Measurements from ENCODE around the gene GRIN3B. TPM values are rescaled to one million over a fixed set of nuclear protein-coding genes. Genes with fewer than 3 reads are reported as not detected.

Gene GRIN3B
- total RNA-seq, 1 donor from 2014 or later = not detected

DNA sequence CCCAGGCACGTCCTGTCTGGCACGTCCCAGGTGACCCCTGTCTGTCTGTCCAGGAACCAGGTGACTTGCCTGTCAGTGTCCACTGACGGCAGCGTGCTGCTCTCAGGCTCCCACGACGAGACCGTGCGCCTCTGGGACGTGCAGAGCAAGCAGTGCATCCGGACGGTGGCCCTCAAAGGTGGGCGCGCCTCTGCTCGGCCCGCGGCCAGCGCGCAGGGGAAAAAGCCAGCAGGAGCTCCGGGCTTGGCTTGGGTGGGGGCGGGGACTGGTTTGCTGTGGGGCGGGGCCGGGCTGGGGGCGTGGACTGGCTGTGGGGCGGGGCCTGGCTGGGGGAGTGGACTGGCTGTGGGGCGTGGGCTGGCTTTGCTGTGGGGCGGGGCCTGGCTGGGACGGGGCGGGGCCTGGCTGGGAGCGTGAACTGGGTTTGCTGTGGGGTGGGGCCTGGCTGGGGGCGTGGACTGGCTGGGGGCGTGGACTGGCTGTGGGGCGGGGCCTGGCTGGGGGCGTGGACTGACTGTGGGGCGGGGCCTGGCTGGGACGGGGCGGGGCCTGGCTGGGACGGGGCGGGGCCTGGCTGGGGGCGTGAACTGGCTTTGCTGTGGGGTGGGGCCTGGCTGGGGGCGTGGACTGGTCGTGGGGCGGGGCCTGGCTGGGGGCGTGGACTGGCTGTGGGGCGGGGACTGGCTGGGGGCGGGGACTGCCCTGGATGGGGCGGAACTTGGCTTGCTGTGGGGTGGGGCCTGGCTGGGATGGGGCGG lies 8.9 kb upstream of the GRIN3B start:
- no peaks in the 10 kb centered on the region for H3K27me3 ChIP-seq
- no peak overlapping the region for H3K4me3 ChIP-seq
- no peak for TF ChIP-seq POLR2AphosphoS5 (IDR thresholded peaks at IDR 0.05; ENCODE audit: insufficient read depth in 1 of 2, low read depth in 1 of 2)
- no peak for TF ChIP-seq POLR2A (IDR thresholded peaks at IDR 0.05)
- TF ChIP-seq, protein P1, sequence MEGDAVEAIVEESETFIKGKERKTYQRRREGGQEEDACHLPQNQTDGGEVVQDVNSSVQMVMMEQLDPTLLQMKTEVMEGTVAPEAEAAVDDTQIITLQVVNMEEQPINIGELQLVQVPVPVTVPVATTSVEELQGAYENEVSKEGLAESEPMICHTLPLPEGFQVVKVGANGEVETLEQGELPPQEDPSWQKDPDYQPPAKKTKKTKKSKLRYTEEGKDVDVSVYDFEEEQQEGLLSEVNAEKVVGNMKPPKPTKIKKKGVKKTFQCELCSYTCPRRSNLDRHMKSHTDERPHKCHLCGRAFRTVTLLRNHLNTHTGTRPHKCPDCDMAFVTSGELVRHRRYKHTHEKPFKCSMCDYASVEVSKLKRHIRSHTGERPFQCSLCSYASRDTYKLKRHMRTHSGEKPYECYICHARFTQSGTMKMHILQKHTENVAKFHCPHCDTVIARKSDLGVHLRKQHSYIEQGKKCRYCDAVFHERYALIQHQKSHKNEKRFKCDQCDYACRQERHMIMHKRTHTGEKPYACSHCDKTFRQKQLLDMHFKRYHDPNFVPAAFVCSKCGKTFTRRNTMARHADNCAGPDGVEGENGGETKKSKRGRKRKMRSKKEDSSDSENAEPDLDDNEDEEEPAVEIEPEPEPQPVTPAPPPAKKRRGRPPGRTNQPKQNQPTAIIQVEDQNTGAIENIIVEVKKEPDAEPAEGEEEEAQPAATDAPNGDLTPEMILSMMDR (IDR thresholded peaks at IDR 0.05) = no peak
- peaks cover 7% of the 10 kb centered on the region for H3K4me1 ChIP-seq
- intact Hi-C loops (cut with DNase I) = no loop called here
- no peak for DNase-seq (ENCODE audit: extremely low spot score in 2 of 2)
- H3K27ac ChIP-seq = no peak overlapping the region
- H3K36me3 ChIP-seq = peaks cover 0 to 36% of the 10 kb centered on the region in 2 donors
- no peaks in the 10 kb centered on the region for H3K9me3 ChIP-seq

DNA sequence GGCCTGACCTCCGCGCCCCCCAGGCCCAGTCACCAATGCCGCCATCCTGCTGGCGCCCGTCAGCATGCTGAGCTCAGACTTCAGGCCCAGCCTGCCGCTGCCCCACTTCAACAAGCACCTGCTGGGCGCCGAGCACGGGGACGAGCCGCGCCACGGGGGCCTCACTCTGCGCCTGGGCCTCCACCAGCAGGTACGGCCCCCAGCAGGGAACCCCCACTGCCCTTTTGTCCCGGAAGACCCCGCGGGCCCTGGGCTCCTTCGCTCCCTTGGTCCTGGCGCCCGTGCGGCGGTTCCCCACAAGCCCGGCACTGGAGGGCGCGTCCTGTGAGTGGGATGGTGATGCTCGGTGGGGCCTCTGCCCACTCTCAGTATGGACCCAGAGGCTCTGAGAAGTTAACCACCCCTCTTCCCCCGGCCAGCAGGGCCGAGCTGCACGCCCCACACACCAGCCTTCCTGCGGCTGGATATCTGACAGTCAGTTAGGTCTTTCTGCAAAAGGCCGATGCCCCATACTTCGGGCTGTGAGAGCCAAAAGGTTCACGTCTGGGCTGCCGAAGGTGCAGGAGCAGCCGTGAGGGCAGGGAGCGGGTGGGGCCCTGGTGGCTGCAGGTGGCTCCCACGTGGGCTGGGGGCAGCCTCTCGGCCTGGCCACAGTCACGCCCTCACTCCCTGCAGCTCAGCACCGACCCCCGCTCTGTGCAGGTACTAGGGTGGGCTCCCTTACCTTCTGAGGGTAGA lies 8.1 kb upstream of the GRIN3B start:
- intact Hi-C loops (cut with DNase I) = no loop called here
- no peak for DNase-seq (ENCODE audit: extremely low spot score in 2 of 2)
- Histone ChIP-seq H3K4me1 (peaks cover 11% of the 10 kb centered on the region), H3K4me3 (no peak overlapping the region), H3K9me3 (no peaks in the 10 kb centered on the region), H3K27me3 (no peaks in the 10 kb centered on the region), H3K36me3 (peaks cover 0 to 29% of the 10 kb centered on the region in 2 donors), H3K27ac (no peak overlapping the region)
- TF ChIP-seq POLR2AphosphoS5 (IDR thresholded peaks at IDR 0.05; ENCODE audit: insufficient read depth in 1 of 2, low read depth in 1 of 2) (no peak), POLR2A (IDR thresholded peaks at IDR 0.05) (no peak)
- TF ChIP-seq, protein P1 (IDR thresholded peaks at IDR 0.05) = no peak

DNA sequence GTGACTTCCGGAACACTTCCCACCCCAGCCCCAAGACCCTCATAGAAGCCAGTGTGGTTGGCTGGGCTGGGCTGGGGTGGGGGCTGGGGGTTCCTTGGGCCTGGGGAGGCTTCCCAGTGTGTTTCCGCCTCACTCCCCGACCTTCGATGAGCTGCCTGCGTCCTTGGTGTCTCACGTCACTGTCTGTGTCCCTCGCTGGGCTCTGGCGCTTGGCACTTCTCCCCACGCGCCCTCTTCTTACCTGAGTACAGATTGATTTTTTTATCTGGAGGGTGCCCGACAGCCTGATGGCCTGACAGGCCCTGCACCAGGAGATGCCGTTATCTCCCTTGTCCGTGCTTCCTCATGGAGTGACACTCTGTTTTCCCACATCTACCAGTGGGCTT lies 7.6 kb upstream of the GRIN3B start:
- TF ChIP-seq POLR2AphosphoS5 (IDR thresholded peaks at IDR 0.05; ENCODE audit: insufficient read depth in 1 of 2, low read depth in 1 of 2) (no peak), POLR2A (IDR thresholded peaks at IDR 0.05) (no peak)
- TF ChIP-seq, protein P1 (IDR thresholded peaks at IDR 0.05) = no peak
- H3K27me3 ChIP-seq = no peaks in the 10 kb centered on the region

DNA sequence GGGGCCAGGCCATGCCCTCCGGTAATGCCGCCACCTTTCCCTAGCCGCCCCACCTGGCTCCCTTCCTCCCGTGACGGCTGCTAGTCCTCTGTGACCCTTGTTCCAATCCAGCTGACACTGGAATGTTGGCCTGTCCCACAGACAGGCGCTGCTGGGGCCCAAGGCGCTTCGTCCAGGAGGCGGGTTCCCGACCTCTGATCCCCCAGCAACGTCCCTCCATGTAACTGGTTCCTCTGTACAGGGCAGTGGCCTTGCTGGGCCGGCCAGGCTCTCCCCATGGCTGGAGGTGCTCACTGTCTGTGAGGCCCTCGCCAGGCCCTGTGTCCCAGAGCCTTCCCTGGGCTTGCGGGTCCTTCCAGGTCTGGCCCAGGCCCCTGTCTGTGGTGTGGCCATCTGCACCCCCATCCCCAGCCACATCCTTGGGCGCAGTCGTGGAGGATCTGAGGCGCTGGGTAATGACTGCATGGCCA lies 6.8 kb upstream of the GRIN3B start:
- peaks cover 11% of the 10 kb centered on the region for H3K4me1 ChIP-seq
- TF ChIP-seq, protein P1 (IDR thresholded peaks at IDR 0.05) = no peak
- TF ChIP-seq POLR2AphosphoS5 (IDR thresholded peaks at IDR 0.05; ENCODE audit: insufficient read depth in 1 of 2, low read depth in 1 of 2) (no peak), POLR2A (IDR thresholded peaks at IDR 0.05) (no peak)
- H3K4me3 ChIP-seq = no peak overlapping the region
- peaks cover 0 to 26% of the 10 kb centered on the region in 2 donors for H3K36me3 ChIP-seq
- no peaks in the 10 kb centered on the region for H3K9me3 ChIP-seq
- no peaks in the 10 kb centered on the region for H3K27me3 ChIP-seq
- intact Hi-C loops (cut with DNase I) = no loop called here
- no peak for DNase-seq (ENCODE audit: extremely low spot score in 2 of 2)
- H3K27ac ChIP-seq = no peak overlapping the region

More for the DNA sequence above, 7.6 kb upstream of the GRIN3B start:
- intact Hi-C loops (cut with DNase I) = no loop called here
- no peak for DNase-seq (ENCODE audit: extremely low spot score in 2 of 2)
- Histone ChIP-seq H3K27ac (no peak overlapping the region), H3K4me1 (peaks cover 11% of the 10 kb centered on the region), H3K36me3 (peaks cover 0 to 26% of the 10 kb centered on the region in 2 donors), H3K9me3 (no peaks in the 10 kb centered on the region), H3K4me3 (no peak overlapping the region)

Measured in vagina (tissue), 2 donors.